HG03469 (cell line): Measurements from ENCODE around the gene GALNTL6.
A peak's percentile ranks its signal among the peaks of the same experiment; 100 is the strongest.

Source experiments
- ATAC-seq: cut with Tn5 transposase; IDR thresholded peaks from one replicate; pipeline ENCODE4 v1.9.1; 2021; ENCODE audit warnings: mild to moderate bottlenecking, moderate library complexity, moderate number of reproducible peaks; ENCODE audit not compliant: unreplicated experiment

The GALNTL6 gene

DNA sequence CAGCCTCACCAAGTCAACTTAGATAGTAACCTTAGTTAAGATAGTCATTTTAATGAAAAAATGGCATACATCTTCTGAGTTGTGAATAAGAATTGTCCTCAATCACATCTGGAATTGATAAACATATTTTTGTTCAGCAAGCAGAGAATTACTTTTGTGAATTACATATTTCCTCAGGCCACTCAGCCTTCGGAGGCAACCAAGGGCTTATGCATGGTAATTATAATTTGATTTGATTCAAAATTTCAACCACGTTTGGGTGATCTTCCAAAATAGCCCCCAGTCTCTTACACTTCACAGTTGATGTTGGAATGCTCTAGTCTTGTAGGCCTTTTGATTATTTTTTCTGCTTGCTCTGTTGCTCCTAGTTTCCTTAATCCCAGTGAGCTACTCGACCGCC lies 63.4 kb downstream of the GALNTL6 start:
- ATAC-seq: no peak

DNA sequence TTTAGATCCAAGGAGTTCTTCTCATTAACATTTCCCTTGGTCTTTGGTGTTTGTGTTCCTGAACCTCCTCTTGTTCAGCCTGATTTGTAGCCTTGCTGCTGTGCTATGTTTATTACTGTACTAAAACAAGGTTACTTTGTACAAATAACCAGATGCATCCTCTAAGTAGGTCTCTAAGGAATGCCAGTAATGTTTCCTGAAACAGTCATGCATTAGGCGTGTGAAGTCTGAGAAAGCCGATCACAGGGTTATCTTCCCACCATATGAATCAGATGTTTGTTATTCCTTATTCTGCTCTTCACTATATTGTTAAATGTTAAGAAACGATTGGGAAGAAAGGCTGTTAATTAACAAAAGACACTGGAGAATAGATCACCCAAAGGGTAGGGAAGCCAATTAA lies 66.9 kb downstream of the GALNTL6 start:
- no peak for ATAC-seq

DNA sequence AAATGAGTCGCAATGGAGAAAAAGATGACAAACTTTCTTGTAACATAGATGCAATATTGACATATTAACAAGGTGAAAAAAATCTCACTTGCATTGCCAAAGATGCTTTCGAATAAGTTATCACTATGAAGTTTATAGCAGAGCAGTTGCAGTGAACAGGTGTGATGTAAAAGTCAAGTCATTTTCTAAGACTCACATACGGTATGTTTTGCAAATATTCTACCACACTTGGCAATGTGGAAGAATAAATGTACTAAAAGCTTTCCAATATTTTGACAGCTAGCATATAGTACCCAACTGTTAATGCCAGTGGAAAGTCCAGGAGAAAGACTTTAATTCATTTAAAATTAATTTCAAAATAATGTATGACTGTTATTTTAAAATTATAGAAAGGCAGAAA lies 76.5 kb downstream of the GALNTL6 start:
- no peak for ATAC-seq

DNA sequence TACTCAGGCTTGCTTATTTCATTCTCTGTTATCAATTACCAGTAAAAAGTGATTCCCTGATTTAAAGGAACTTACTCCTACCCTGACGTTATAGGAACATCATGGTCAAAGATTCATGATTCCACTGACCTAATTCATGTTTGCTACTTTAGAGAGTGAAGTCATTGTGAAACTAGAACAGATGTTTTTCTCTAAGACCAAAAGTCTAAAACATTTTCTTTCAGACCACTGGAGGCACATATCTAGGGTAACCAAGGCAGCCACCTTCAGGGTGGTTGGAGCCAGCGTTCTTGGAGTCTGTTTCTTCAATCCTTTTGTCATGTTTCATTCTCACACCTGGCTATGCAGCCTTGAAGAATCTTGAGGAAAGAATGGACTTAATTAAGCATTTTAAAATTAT lies 77.8 kb downstream of the GALNTL6 start:
- ATAC-seq: peak; percentile 79

DNA sequence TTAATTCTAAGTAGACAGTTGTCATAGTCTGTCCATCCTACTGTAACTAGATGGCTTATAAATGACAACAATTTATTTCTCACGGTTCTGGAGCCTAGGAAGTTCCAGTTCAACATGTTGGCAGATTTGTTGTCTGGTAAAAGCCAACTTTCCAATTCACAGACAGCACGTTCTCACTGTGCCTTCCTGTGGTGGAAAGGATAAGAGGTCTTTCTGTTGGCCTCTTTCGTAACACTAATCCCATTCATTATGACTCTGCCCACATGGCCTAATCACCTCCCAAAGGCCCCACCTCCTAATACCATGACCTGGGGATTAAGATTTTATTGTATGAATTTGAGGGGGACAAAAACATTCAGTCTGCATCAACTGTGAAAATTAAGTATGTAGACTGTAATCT lies 83.2 kb downstream of the GALNTL6 start:
- no peak for ATAC-seq

DNA sequence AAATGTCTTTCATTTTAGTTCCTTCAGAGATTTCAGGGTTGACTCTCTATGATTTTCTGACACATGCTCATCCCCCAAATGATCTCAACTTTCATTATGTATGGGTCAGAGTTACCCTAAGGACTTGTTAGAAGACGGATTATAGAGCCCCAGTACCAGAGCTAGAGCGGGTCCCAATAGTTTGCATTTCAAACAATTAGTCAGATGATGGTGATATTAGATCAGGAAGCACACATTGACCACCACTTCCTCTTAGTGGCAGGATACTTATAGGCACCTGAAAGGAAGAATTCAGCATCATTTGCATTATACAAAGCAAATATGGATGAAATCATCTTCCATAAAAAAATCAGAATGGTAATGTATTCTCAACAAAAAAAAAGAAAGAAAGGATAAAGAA lies 106.1 kb downstream of the GALNTL6 start:
- ATAC-seq: no peak

DNA sequence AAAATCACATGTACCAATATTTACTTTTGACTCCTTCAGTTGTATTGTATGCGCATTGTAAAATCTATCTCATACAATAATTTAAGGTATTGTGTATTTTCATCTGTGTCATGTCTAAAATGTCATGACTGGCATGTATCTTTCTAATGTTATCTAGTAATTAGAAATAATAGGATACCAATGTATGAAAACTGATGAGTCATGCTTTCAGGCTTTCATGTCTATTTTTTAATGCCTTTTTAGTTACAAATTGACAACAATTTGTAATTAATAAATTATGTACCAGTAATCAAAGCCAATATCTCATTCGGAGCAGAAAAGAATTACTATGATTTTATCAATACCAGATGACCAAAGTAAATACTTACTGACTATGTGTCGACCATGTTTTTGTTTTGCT lies 107.7 kb downstream of the GALNTL6 start:
- no peak for ATAC-seq

DNA sequence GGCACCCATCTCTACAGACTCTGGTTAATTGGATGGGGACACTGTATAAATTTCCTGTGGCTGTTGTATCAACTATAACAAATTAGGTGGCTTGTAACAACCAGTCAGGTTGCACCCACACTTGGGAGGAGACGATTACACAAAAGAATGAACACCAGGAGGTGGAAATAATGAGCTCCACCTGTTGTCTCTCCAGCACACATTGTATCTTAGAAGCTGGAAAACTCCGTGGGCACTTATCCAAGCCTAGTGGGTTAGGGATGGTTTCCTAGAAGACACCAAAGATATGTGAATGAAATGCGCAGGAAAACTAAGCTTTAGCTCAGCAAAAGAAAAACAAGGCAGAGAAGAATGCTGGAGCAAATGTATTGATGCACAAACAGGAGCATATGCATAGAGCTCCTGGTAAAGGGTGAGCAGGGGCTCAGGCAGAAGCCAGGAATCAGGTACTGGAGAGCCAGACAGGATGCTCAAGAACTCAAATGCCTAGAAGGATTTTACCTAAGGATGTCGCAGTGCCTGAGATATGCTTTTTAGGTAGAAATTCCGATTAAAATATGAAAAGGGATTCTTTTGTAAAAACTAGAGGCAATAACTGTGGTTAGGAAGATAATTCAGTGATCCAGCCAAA lies 111.7 kb downstream of the GALNTL6 start:
- ATAC-seq: no peak

DNA sequence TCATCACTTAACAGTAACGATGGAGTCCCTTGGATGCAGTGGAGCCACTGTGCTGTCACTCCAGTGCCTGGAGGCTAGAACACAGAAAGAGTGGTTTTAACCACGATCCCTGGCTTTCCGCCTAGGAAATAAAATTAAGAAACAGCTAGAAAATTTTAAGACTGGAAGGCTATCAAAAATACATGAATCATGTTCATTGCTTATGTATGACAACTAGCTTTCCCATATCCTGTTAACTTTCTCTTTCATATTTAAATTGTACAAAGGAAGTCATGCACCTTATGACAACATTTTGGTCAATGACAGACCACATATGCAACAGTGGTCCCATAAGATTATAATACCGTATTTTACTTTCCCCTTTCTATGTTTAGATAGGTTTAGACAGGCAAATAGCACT lies 115.1 kb downstream of the GALNTL6 start:
- ATAC-seq: no peak

DNA sequence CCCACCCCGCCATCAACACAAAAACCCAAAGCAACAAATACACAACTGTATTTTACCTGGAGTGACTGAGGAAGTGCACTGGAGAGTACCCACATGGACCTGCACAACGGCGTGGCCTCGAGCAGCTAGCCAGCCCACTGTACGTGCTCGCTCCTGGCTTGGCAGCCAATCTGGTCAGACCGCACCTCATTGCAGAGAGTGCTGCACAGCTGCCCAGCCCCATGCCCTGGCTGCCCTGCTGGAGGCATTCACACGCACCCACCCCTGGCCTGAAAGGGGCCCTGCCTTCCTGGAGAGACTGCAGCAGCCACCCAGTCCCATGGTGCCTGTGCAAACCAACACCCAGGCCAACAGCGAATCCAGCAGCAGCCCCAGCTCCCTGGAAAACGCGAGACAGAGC lies 116.3 kb downstream of the GALNTL6 start:
- ATAC-seq: no peak

DNA sequence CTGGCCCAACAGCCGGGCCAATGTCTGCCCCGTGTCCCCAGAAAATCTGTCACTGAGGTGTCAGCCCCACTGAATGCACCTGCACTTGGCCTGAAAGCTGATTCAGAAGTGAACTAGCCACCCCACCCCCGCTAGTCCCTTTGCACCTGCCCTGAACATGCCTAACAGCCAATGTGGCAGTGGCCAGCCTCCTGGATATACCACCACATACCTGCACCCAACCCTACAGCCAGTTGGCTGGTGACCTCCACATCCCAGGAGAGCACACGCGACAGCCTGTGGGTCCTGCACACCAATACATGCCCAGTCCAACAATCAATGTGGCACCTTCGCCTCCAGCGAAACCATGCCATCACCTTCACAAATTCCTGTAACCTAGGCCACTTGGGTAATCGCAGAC lies 116.7 kb downstream of the GALNTL6 start:
- no peak for ATAC-seq

DNA sequence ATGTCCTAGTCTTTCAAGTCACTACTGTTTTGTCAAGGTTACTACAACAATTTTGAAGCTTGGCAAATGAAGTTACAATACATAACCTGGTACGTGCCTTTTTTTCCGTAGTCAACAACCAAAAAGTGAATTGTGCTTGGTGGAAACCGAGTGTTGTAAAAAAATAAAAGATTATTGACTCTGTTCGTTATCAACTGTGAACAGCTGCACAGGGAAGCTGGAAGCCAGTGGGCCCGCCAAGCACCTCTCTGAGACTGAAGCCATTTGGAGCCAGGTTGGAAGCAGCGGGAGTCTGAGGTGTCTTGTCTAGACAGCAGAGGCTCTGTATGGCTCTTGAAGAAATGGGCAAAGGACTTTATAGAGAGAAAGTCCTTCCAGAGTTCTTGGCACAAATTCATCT lies 119.0 kb downstream of the GALNTL6 start:
- no peak for ATAC-seq

DNA sequence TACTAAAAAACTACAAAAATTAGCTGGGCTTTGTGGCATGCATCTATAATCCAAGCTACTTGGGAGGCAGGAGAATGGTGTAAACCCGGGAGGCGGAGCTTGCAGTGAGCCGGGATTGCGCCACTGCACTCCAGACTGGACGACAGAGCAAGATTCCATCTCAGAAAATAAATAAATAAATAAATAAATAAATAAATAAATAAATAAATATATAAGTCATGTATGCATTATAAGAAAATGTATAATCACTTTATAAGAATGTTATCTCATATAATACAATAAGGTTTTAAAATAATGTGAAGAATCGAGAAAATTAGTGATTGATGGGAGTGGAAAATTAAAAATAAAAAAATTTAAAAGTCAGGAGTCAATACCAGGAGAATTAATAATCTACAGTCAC lies 127.5 kb downstream of the GALNTL6 start:
- no peak for ATAC-seq

DNA sequence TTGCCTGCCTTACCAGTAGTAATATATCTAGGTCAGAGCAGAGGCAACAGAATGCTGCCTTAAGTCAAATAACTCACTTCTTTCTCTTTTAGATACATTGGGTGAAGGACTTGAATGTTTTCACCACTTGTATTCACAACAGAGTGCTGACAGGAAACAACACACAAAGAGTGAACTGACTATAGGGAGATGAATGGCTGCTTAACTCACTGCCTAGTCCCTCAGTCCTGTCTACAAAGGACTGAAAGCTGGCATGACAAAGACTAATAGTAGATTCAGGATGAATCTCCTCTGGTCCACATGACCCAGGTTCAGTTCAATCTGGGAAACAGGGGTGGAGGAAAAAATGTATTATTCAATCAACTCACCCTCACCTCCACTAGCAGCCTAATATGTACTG lies 134.2 kb downstream of the GALNTL6 start:
- ATAC-seq: no peak

DNA sequence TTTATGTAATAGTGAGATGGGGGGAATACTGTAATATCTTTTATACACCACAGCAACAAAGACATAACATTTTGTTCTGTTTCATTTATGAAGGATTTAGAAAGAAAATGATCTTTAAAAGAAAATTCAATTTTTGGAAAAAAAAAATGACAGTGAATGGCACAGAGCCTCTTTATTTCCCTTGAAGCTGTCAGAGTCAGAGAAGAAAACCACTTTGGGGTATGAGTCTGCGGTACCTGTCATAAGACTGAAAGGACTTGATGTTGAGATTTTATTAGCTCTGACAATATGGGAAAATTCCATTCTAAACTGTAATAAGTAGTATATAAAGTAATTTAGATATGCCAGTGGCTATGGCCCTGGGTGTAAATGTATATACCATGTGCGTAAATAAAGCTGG lies 134.8 kb downstream of the GALNTL6 start:
- ATAC-seq: no peak

DNA sequence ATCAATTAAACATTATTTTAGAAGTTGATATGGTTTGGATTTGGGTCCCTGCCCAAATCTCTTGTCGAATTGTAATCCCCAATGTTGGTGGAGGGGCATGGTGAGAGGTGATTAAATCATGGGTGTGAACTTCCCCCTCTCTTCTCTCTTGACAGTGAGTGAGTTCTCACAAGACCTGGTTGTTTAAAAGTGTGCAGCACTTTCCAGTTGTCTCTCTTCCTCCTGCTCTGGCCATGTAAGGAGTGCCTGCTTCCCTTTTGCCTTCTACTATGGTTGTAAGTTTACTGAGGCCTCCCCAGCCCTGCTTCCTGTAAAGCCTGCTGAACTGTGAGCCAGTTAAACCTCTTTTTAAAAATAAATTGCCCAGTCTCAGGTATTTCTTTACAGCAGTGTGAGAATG lies 141.4 kb downstream of the GALNTL6 start:
- peak; percentile 97 for ATAC-seq

DNA sequence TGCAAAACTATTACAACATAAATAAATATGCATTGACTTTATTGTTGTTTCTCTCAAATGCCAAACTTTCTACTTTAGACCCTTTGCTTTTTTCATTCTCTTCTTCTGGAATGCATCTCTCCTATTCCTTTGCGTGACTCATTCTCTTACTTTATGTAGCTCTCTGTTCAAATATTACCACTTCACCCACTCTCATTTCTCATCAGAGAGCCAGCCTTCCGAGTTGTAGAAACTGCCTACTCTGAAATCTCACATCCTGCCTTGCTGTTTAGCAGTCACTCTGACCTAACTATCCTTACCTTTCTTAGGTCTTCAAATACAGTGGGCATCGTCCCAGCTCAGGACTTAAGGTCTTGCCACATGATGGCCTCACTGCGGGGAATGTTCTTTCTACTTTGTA lies 143.5 kb downstream of the GALNTL6 start:
- no peak for ATAC-seq

DNA sequence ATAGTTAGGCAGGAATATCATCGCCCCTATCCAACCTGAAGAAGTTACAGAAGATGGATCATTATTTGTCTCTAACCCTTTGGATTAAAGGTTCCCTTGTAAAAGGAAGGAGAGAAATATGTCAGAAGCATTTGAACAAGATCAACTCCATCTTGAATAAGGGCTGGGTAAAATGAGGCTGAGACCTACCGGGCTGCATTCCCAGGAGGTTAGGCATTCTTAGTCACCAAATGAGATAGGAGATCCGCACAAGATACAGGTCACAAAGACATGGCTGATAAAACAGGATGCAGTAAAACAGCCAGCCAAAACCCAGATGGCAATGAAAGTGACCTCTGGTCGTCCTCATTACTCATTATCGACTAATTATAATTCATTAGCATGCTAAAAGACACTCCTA lies 148.9 kb downstream of the GALNTL6 start:
- no peak for ATAC-seq

DNA sequence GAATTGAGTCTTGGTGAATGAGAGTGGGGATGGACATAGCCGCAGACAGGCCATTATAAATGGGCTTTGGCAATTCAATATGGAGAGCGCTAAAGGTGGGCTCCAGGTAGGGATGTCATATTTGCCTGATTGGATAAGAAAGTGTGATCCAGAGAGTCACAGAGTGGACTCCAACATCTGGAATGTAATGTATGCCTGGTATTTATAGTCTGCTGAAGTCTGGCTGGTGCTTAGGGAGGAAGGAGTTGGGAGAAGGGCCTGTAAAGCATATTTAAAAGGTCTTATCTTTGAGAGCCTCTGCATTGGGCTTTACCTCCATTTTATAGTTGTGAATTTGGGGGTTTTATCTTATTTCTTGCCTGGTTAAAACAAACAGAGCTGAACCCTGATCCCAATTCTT lies 153.2 kb downstream of the GALNTL6 start:
- no peak for ATAC-seq

DNA sequence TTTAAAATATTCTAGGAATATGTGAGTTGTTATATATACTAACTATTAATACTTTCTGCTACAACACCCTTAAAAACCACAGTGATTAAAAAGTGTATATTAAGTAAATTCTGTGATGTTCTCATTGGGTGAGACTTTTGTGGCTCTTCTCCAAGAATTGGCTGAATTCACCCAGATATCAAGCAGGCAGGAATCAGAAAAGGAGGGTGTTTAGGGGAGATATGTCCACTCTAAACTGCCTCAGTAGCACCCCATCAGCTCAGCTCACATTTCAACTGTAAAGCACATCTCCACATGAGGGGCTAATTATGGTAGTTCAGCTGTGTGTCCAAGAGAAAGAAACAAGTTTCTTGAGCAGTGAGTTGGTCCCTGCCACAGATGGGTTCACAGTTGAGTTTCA lies 165.0 kb downstream of the GALNTL6 start:
- ATAC-seq: no peak

DNA sequence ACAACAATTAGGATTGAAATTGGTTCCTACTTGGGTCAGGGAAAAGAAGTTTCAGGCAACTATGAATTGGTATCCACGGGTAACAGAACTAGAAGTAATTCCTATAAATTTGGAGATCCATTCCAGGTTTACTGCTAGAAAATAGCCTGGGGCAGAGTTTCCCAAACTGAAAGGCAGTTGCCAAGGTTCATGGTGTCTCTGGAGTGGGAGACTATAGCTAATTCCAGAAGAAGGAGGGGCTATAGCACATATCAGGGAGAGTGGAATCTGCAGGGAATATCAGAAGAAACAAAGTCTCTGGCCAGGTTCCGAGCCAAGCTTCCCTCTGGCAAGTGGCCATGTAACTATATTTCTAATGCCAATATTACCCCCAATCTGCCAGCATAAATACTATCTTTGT lies 166.3 kb downstream of the GALNTL6 start:
- ATAC-seq: no peak

DNA sequence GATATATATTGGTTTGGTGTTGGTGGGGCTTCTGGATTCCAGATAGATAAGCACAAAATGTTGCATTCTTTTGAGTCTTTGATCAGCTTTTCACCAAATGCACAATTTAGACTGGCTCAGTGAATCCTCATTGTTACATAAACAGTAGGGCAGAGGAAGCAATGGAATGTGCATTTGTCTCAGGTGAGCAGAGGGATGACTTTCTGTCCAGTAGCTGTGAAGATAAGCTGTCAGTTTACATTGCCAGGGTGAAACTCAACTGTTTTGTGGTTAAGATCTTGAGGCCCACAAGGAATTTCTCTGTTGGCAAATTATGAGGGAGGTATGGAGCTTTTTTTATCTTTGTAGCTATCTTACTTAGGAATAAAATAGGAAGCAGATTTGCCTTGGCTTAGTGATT lies 168.0 kb downstream of the GALNTL6 start:
- ATAC-seq: no peak

DNA sequence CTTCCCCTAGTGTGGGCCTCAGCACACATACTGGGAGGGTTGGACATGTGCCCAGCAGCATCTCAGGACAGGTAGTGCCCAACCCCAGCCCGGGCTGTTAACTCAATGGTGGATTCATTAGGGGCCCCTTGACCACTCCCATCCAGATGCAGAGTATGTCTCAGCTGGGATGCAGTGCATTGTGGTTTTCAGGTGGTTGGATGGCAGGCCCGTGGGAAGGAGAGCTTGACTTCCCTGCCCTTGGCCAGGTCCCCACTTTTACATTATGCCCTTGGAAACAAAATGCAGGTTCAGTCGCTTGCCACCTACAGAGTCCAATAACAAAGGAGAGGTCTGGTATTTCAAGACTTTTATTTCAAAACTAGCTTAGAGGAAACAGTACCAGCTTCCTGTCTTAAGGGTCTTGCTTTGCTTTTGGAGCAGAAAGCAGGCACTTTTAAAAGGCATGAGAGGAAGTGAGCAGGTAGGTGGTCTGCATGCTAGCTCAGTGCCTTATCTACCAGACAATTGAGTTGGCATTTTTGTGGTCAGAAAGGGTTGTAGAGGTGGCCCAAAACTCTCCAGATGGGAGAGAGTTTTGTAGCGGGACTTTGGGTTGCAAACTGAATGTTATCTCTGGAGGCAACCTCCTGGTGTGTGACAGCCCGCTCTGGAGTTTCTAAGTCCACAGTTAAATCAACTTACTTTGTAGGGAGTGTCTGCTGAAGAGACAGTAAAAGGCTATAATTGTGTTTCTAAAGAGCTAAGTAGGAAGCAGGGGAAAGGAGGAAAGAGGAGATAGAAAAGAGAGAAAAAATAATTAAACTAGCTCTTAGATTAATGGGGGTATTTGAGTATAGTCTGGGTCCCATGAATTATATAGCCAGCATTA lies 171.0 kb downstream of the GALNTL6 start:
- no peak for ATAC-seq
